Endothelial cell of umbilical vein (primary cell): ENCODE measurements around the gene GGACT. TPM values are rescaled to one million over a fixed set of nuclear protein-coding genes. Genes with fewer than 3 reads are reported as not detected.

Source experiments
- BruUV-seq: library from RNA; stranded (reverse); fragments of 400-500 nt; replicated peaks from 2 replicates; lab custom pipeline; 2021; lab: Mats Ljungman, UMichigan
- CTCF ChIA-PET: fragments of 300-600, 350-600 bp; sonication (Branson Sonifier 250); formaldehyde crosslinking; loops from one replicate; lab custom pipeline; 2021; ENCODE audit warnings: antibody characterized with exemption, inconsistent platforms; lab: Charles Lee
- POLR2A ChIA-PET: fragments of 300-600, 350-600 bp; sonication (Branson Sonifier 250); formaldehyde crosslinking; loops from one replicate; lab custom pipeline; 2021; ENCODE audit warnings: antibody characterized with exemption, inconsistent platforms; lab: Charles Lee
- DNase-seq: peaks from one replicate; pipeline ENCODE4 v3.0.0-alpha.2; 2011; ENCODE audit warnings: low read depth, low spot score
- FAIRE-seq: peaks from 2 replicates; lab custom pipeline; 2011; peaks lifted over from hg19 to GRCh38; lab: Jason Lieb, UNC
- H2AFZ ChIP-seq: 2 replicates; pipeline ENCODE4 v1.6.0; 2012; ENCODE audit warnings: low read depth, low read length, control low read depth, inconsistent platforms
- H3K27ac ChIP-seq: 2 replicates; pipeline ENCODE4 v1.5.1; 2011; ENCODE audit warnings: low read depth, mild to moderate bottlenecking, control low read depth, low read length, moderate library complexity; ENCODE audit not compliant: insufficient read depth
- H3K27me3 ChIP-seq, 2 experiments: 2 replicates each; pipeline versions ENCODE4 v1.6.0 to v1.6.1; 2011; ENCODE audit warnings: low read length in 2 of 2, mixed read lengths in 1 of 2; ENCODE audit not compliant: control insufficient read depth in 2 of 2, insufficient read depth in 2 of 2
- H3K36me3 ChIP-seq, 2 experiments: 2 replicates in 1 of 2; 3 replicates in 1 of 2; pipeline ENCODE4 v1.5.1; 2011; ENCODE audit warnings: low read length in 2 of 2, mild to moderate bottlenecking in 1 of 2, moderate library complexity in 1 of 2; ENCODE audit not compliant: control insufficient read depth in 2 of 2, insufficient read depth in 2 of 2; ENCODE audit errors: extremely low read depth in 1 of 2
- H3K4me1 ChIP-seq: 3 replicates; pipeline ENCODE4 v1.5.1; 2011; ENCODE audit warnings: mild to moderate bottlenecking, low read length; ENCODE audit not compliant: control insufficient read depth, insufficient read depth; ENCODE audit errors: extremely low read depth
- H3K4me2 ChIP-seq: 2 replicates; pipeline ENCODE4 v1.6.1; 2011; ENCODE audit warnings: low read length, control low read depth, mixed read lengths; ENCODE audit not compliant: insufficient read depth
- H3K4me3 ChIP-seq, 3 experiments: fragments of 200-600 bp in 1 of 3; sonication (generic), shearing (Covaris generic) in 1 of 3; replicated peaks in 1 of 3; 2 replicates each; pipeline ENCODE4 v1.5.1; 2011 to 2016; ENCODE audit warnings: control low read depth in 3 of 3, low read length in 3 of 3, mild to moderate bottlenecking in 2 of 3, inconsistent platforms in 1 of 3, low read depth in 1 of 3, moderate library complexity in 1 of 3; ENCODE audit not compliant: insufficient read depth in 1 of 3
- H3K79me2 ChIP-seq: 2 replicates; pipeline ENCODE4 v1.6.0; 2012; ENCODE audit warnings: low read length, inconsistent platforms; ENCODE audit not compliant: control insufficient read depth, insufficient read depth
- H3K9ac ChIP-seq: replicated peaks from 2 replicates; pipeline ENCODE3; 2011; ENCODE audit warnings: low read length, control low read depth; ENCODE audit not compliant: insufficient read depth; ENCODE audit errors: extremely low read depth
- H3K9me1 ChIP-seq: replicated peaks from 3 replicates; pipeline ENCODE4 v1.6.0; 2011; ENCODE audit warnings: mild to moderate bottlenecking, low read length; ENCODE audit not compliant: control insufficient read depth, insufficient read depth; ENCODE audit errors: extremely low read depth
- H3K9me3 ChIP-seq: replicated peaks from 2 replicates; pipeline ENCODE4 v1.5.1; 2012; ENCODE audit warnings: low read length, inconsistent platforms; ENCODE audit not compliant: control insufficient read depth, insufficient read depth
- H4K20me1 ChIP-seq: replicated peaks from 2 replicates; pipeline ENCODE3; 2011; ENCODE audit warnings: mild to moderate bottlenecking, low read length; ENCODE audit not compliant: control insufficient read depth, insufficient read depth; ENCODE audit errors: extremely low read depth
- GATA2 ChIP-seq: IDR thresholded peaks from 2 replicates; pipeline ENCODE4 v1.7.0; 2011; ENCODE audit warnings: low read depth, mild to moderate bottlenecking, moderate library complexity, mixed read lengths, low read length; ENCODE audit not compliant: insufficient read length, insufficient read depth
- MYC ChIP-seq: IDR thresholded peaks from one replicate; pipeline ENCODE4 v1.6.1; 2011; ENCODE audit warnings: mild to moderate bottlenecking, low read depth, low read length
- POLR2AphosphoS5 ChIP-seq: IDR thresholded peaks from 2 replicates; pipeline ENCODE4 v1.6.1; 2012; ENCODE audit warnings: low read depth, mild to moderate bottlenecking, control low read depth, low read length, moderate library complexity; ENCODE audit not compliant: insufficient read depth
- dilution Hi-C: fragments of 300-500 bp; cut with MboI; formaldehyde crosslinking; loops from one replicate; pipeline ENCODE4 v1.15.0; 2019; ENCODE audit warnings: low sequenced_read_pairs; ENCODE audit not compliant: extremely low pct_ligation_motif_present
- intact Hi-C: fragments of 100-400 bp; cut with micrococcal nuclease; formaldehyde crosslinking; loops from one replicate; pipeline ENCODE4 v1.10.0; 2022
- polyA plus RNA-seq, 4 experiments: library from polyadenylated mRNA; depleted of rRNA in 3 of 4; stranded (reverse) in 3 of 4; unstranded in 1 of 4; fragments of >200 nt; gene quantifications; 2 replicates each; pipeline versions ENCODE4 v1.2.1 to v1.2.3, GENCODE V29; 2011 to 2012; ENCODE audit warnings: missing spikeins in 1 of 4
- total RNA-seq: library from RNA; stranded (reverse); gene quantifications from 2 replicates; pipeline ENCODE4 v1.2.3, GENCODE V29; 2021
- TF ChIP-seq, protein P1 (sequence below), 2 donors: IDR thresholded peaks; 1 replicate in 1 of 2; 2 replicates in 1 of 2; pipeline ENCODE4 v1.5.1; 2011; ENCODE audit warnings: low read length in 2 of 2, mild to moderate bottlenecking in 2 of 2, moderate library complexity in 2 of 2, control low read depth in 1 of 2, inconsistent platforms in 1 of 2, low read depth in 1 of 2; ENCODE audit not compliant: insufficient read depth in 1 of 2; ENCODE audit errors: extremely low read depth in 1 of 2

The GGACT gene
- total and polyA plus RNA-seq, 2 donors (not counting 3 experiments of a cell fraction or from before 2014, with no cell fraction given), result 2.5 to 6.5 TPM

DNA sequence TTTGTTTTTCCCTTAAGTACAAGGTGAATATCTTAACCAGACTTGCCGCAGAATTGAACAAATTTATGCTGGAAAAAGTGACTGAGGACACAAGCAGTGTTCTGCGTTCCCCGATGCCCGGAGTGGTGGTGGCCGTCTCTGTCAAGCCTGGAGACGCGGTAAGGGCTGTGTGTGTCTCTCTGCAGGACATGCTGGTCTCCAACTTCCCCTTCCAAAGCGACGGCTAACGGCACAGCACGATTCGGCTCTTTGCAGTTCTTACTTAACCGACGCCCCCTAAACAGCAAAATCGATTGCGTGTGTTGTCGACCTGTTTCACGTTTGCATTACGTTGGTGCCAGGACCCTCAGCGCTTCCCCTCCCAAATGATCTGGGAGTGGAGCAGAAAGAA, 73.2 kb downstream of the GGACT start:
- no peaks in the 10 kb centered on the region for H3K27me3 ChIP-seq
- dilution Hi-C loops, result no loop called here
- intact Hi-C loops, result loop anchor here (1.0 to 10.0 kb wide), 7 partner anchors 73 to 857 kb away; partner anchors contain the start of gene PCCA
- no peaks in the 10 kb centered on the region for H3K9me3 ChIP-seq
- no peak overlapping the region for H3K4me2 ChIP-seq
- no peak overlapping the region for H3K9ac ChIP-seq
- no peak overlapping the region for H2AFZ ChIP-seq
- BruUV-seq, result no TSS peak
- DNase-seq, result no peak
- no peaks in the 10 kb centered on the region for H3K79me2 ChIP-seq
- ChIA-PET POLR2A (no interaction called here), CTCF (interaction anchor here (0.6 to 7.8 kb wide), 50 partner anchors 8 to 859 kb away, joined by 3 to 120 read pairs (median 4); partner anchors contain the start of genes PCCA and ZIC2)
- no peaks in the 10 kb centered on the region for H3K36me3 ChIP-seq
- H3K9me1 ChIP-seq, result no peaks in the 10 kb centered on the region
- no peak overlapping the region for H3K27ac ChIP-seq
- no peak overlapping the region for H3K4me3 ChIP-seq
- no peaks in the 10 kb centered on the region for H3K4me1 ChIP-seq
- FAIRE-seq, result no peak
- TF ChIP-seq GATA2 (no peak), POLR2AphosphoS5 (no peak)
- no peaks in the 10 kb centered on the region for H4K20me1 ChIP-seq

GRCh38 chr13:100514788-100515409, 73.7 kb downstream of the GGACT start:
- no TSS peak for BruUV-seq
- H3K4me2 ChIP-seq, result no peak overlapping the region
- H3K27ac ChIP-seq, result no peak overlapping the region
- H3K9ac ChIP-seq, result no peak overlapping the region
- dilution Hi-C loops, result no loop called here
- CTCF ChIA-PET, result interaction anchor here (0.6 to 7.8 kb wide), 52 partner anchors 8 to 858 kb away, joined by 3 to 120 read pairs (median 4); partner anchors contain the start of genes PCCA and ZIC2
- H3K4me1 ChIP-seq, result no peaks in the 10 kb centered on the region
- no peaks in the 10 kb centered on the region for H3K79me2 ChIP-seq
- POLR2A ChIA-PET, result interaction anchor here (0.6 kb wide), 2 partner anchors 114 to 497 kb away, joined by 4 to 7 read pairs; no protein-coding TSS in a partner anchor
- H3K27me3 ChIP-seq, result no peaks in the 10 kb centered on the region
- no peaks in the 10 kb centered on the region for H3K36me3 ChIP-seq
- no peaks in the 10 kb centered on the region for H3K9me1 ChIP-seq
- H4K20me1 ChIP-seq, result no peaks in the 10 kb centered on the region
- no peak overlapping the region for H2AFZ ChIP-seq
- peak; percentile 79 for DNase-seq
- TF ChIP-seq, protein P1, sequence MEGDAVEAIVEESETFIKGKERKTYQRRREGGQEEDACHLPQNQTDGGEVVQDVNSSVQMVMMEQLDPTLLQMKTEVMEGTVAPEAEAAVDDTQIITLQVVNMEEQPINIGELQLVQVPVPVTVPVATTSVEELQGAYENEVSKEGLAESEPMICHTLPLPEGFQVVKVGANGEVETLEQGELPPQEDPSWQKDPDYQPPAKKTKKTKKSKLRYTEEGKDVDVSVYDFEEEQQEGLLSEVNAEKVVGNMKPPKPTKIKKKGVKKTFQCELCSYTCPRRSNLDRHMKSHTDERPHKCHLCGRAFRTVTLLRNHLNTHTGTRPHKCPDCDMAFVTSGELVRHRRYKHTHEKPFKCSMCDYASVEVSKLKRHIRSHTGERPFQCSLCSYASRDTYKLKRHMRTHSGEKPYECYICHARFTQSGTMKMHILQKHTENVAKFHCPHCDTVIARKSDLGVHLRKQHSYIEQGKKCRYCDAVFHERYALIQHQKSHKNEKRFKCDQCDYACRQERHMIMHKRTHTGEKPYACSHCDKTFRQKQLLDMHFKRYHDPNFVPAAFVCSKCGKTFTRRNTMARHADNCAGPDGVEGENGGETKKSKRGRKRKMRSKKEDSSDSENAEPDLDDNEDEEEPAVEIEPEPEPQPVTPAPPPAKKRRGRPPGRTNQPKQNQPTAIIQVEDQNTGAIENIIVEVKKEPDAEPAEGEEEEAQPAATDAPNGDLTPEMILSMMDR (IDR thresholded peaks at IDR 0.05; ENCODE audit: extremely low read depth in 1 of 2, insufficient read depth in 1 of 2, low read depth in 1 of 2, low read length in 2 of 2), result peak; percentile 81 to 91
- TF ChIP-seq MYC, result no peak
- peak; percentile 93 for FAIRE-seq
- H3K4me3 ChIP-seq, result no peak overlapping the region
- no peaks in the 10 kb centered on the region for H3K9me3 ChIP-seq
- intact Hi-C loops, result loop anchor here (1.0 to 10.0 kb wide), 9 partner anchors 73 to 857 kb away; partner anchors contain the start of gene PCCA
